ENCODE measurements around the gene GRM7.

GRCh38 chr3:7205535-7205934, 344.6 kb downstream of the GRM7 start:
- no peak for TF ChIP-seq EZH2phosphoT487 (IDR thresholded peaks at IDR 0.05; ENCODE audit: borderline replicate concordance, low read depth, low read length)
- TF ChIP-seq CTCF (conservative IDR thresholded peaks at IDR 0.05; ENCODE audit: low read length), result no peak
